CD4-positive, alpha-beta T cell (primary cell): ENCODE results near the gene ZNF568. TPM values are rescaled to one million over a fixed set of nuclear protein-coding genes. Genes with fewer than 3 reads are reported as not detected.

Source experiments
- ATAC-seq: fragments of 200-7000 bp; cut with Tn5 transposase; one replicate; pipeline ENCODE4 v1.10.0; 2022; ENCODE audit warnings: mild to moderate bottlenecking; ENCODE audit not compliant: poor library complexity
- CTCF ChIA-PET: fragments of 350-600 bp; sonication (Branson Sonifier 250); formaldehyde crosslinking; loops from one replicate; lab custom pipeline; 2021; ENCODE audit warnings: antibody characterized with exemption, inconsistent platforms; lab: Charles Lee
- POLR2A ChIA-PET: fragments of 350-600 bp; sonication (Branson Sonifier 250); formaldehyde crosslinking; loops from one replicate; lab custom pipeline; 2021; ENCODE audit warnings: antibody characterized with exemption, inconsistent platforms; lab: Charles Lee
- DNase-seq, 14 experiments: peaks; one replicate each; pipeline ENCODE4 v3.0.0-alpha.2; 2013 to 2020; ENCODE audit warnings: mixed read lengths in 2 of 14
- H3K27ac ChIP-seq, 2 donors: one replicate each; pipeline versions ENCODE4 v1.5.1 to v1.7.0; 2013; ENCODE audit warnings: low read length in 2 of 2, low read depth in 1 of 2, mild to moderate bottlenecking in 1 of 2
- H3K27me3 ChIP-seq, 2 experiments: 1 replicate in 1 of 2; 2 replicates in 1 of 2; pipeline versions ENCODE4 v1.6.1 to v1.7.0; 2013; ENCODE audit warnings: low read length in 2 of 2, control low read depth in 1 of 2, mild to moderate bottlenecking in 1 of 2, moderate library complexity in 1 of 2; ENCODE audit not compliant: insufficient read depth in 2 of 2, control insufficient read depth in 1 of 2
- H3K36me3 ChIP-seq: one replicate; pipeline ENCODE4 v1.6.1; 2013; ENCODE audit warnings: low read length, control low read depth; ENCODE audit not compliant: insufficient read depth
- H3K4me1 ChIP-seq: one replicate; pipeline ENCODE4 v1.6.1; 2013; ENCODE audit warnings: low read length, control low read depth; ENCODE audit not compliant: insufficient read depth
- H3K4me3 ChIP-seq: one replicate; pipeline ENCODE4 v1.5.1; 2013; ENCODE audit warnings: mild to moderate bottlenecking, low read length, moderate library complexity
- H3K9me3 ChIP-seq, 2 experiments: 1 replicate in 1 of 2; 2 replicates in 1 of 2; pipeline versions ENCODE4 v1.6.1 to v1.7.0; 2013; ENCODE audit warnings: low read length in 2 of 2, mild to moderate bottlenecking in 2 of 2, control low read depth in 1 of 2, moderate library complexity in 1 of 2; ENCODE audit not compliant: control insufficient read depth in 1 of 2, insufficient read depth in 1 of 2
- H3K27ac Mint-ChIP-seq: one replicate; pipeline ENCODE4 v1.8.0; 2020; ENCODE audit warnings: mixed read lengths
- H3K27me3 Mint-ChIP-seq: one replicate; pipeline ENCODE4 v1.8.0; 2021; ENCODE audit warnings: mixed read lengths
- H3K36me3 Mint-ChIP-seq: one replicate; pipeline ENCODE4 v1.8.0; 2021; ENCODE audit warnings: low read depth, mixed read lengths
- H3K4me1 Mint-ChIP-seq: one replicate; pipeline ENCODE4 v1.8.0; 2021; ENCODE audit warnings: low read depth, mixed read lengths
- H3K4me3 Mint-ChIP-seq: one replicate; pipeline ENCODE4 v1.8.0; 2020; ENCODE audit warnings: mild to moderate bottlenecking, mixed read lengths
- H3K9me3 Mint-ChIP-seq: one replicate; pipeline ENCODE4 v1.8.0; 2020; ENCODE audit warnings: mixed read lengths
- intact Hi-C, 2 experiments: fragments of 100-400 bp; cut with DNase I in 1 of 2; cut with micrococcal nuclease in 1 of 2; formaldehyde crosslinking; loops; one replicate each; pipeline versions ENCODE4 v1.15.1 to v1.9.0; 2023 to 2025; cut with DNase I, micrococcal nuclease
- polyA plus RNA-seq, 2 donors: library from polyadenylated mRNA; unstranded; fragments of 120-200 nt; gene quantifications; one replicate each; pipeline ENCODE4 v1.2.1, GENCODE V29; 2013
- total RNA-seq, 174 experiments: library from RNA in 2 of 174; stranded (reverse) in 2 of 174; gene quantifications; one replicate each; pipeline ENCODE4 v1.2.3 and lab custom pipeline; 2021 to 2026
- TF ChIP-seq, protein P1 (sequence below): fragments of 200-600 bp; IDR thresholded peaks from one replicate; pipeline ENCODE4 v1.8.0; 2022; ENCODE audit warnings: antibody characterized with exemption, mild to moderate bottlenecking

ZNF568 gene
- total RNA-seq (1 to 10 TPM; 3.0 to 4.2 TPM), total RNA-seq (lab: John Stamatoyannopoulos, UW) (7.5 to 39.9 (median 19.4) reads per million in 172 experiments)
- 8.5 TPM for polyA plus RNA-seq (2013, experiment 1 of 2)
- polyA plus RNA-seq (2013, experiment 2 of 2): 9.5 TPM

DNA sequence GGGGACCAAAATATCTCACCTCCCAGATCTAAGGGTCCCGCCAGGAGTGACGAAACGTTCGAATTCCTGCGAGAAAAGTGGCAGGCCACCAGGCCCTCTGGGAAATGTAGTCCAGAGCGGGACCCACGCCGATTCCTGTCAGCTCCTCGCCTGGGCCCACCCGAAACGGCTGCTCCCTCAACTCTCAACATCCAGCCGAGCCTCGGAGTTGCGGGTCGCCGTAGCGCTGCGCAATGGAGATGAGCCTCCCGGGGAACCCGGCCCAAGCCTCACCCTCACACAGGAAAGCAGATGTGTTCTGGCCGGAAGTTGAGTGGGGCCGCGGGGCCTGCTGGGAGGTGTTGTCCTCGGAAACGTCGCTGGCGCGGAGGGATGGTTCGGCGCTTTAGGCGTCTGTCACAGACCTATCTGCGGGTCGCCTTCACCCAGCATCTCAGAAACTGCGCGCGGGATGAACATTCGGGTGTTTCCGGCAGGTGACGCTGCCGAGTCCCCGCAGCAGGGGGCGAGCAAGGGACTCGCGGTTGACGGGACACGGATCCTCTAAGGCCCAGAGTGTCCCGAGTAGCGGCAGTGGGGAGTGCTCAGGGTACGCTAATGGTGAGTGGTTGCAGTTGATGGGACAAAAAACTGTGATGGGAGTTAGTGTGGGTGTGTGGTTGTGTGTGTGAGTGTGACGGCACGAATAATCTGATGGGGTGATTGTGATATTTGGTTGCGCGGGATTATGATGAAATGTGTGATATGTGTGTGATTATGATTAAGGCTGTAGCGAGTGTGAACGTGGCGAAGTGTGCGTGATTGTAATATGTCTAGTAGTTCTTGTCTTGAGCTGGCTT, at the start of gene ZNF568, which contains the start of gene ZNF829:
ZNF568 (plus strand) TSS at position 341 of the 839 bp plus-strand sequence. CDS start 6,439 bp downstream, outside the sequence.
ZNF829 (minus strand) TSS at position 300 of the 839 bp plus-strand sequence. CDS start 1,124 bp downstream, outside the sequence.
- peak within 1 kb of the TSS; percentile 90 for H3K4me3 Mint-ChIP-seq
- intact Hi-C loops: loop anchor here (1.0 to 5.0 kb wide), 15 partner anchors 57 to 551 kb away; partner anchors contain the start of genes ZFP14 (in 2 of the 2), ZNF345 (in 2 of the 2), ZNF585B (in 2 of the 2) and ZNF790 (in 2 of the 2)
- H3K4me1 ChIP-seq: peaks cover 19% of the 10 kb centered on the region
- peaks cover 6 to 14% of the 10 kb centered on the region in 2 experiments for H3K9me3 ChIP-seq
- H3K27me3 ChIP-seq: no peaks in the 10 kb centered on the region
- ATAC-seq: peak; percentile 97
- peaks cover 12% of the 10 kb centered on the region for H3K9me3 Mint-ChIP-seq
- ChIA-PET POLR2A (interaction anchor here (0.6 to 1.4 kb wide), 17 partner anchors 17 to 701 kb away, joined by 3 to 7 read pairs (median 3); partner anchors contain the start of genes ZNF146, ZNF345, ZNF382 and ZNF420), CTCF (interaction anchor here (1.3 to 1.5 kb wide), 2 partner anchors 57 to 162 kb away, joined by 4 read pairs; partner anchors contain the start of gene ZNF420)
- H3K36me3 Mint-ChIP-seq: peaks cover 87% of the 10 kb centered on the region
- no peaks in the 10 kb centered on the region for H3K27me3 Mint-ChIP-seq
- peak within 1 kb of the TSS; percentile 89 to 97 for H3K27ac ChIP-seq
- DNase-seq: peak; percentile 83 to 97 (median 90)
- H3K36me3 ChIP-seq: peaks cover 37% of the 10 kb centered on the region
- H3K4me3 ChIP-seq: peak within 1 kb of the TSS; percentile 92
- H3K27ac Mint-ChIP-seq: peak within 1 kb of the TSS; percentile 88
- TF ChIP-seq, protein P1, sequence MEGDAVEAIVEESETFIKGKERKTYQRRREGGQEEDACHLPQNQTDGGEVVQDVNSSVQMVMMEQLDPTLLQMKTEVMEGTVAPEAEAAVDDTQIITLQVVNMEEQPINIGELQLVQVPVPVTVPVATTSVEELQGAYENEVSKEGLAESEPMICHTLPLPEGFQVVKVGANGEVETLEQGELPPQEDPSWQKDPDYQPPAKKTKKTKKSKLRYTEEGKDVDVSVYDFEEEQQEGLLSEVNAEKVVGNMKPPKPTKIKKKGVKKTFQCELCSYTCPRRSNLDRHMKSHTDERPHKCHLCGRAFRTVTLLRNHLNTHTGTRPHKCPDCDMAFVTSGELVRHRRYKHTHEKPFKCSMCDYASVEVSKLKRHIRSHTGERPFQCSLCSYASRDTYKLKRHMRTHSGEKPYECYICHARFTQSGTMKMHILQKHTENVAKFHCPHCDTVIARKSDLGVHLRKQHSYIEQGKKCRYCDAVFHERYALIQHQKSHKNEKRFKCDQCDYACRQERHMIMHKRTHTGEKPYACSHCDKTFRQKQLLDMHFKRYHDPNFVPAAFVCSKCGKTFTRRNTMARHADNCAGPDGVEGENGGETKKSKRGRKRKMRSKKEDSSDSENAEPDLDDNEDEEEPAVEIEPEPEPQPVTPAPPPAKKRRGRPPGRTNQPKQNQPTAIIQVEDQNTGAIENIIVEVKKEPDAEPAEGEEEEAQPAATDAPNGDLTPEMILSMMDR: peak; percentile 74
- peaks cover 44% of the 10 kb centered on the region for H3K4me1 Mint-ChIP-seq

DNA sequence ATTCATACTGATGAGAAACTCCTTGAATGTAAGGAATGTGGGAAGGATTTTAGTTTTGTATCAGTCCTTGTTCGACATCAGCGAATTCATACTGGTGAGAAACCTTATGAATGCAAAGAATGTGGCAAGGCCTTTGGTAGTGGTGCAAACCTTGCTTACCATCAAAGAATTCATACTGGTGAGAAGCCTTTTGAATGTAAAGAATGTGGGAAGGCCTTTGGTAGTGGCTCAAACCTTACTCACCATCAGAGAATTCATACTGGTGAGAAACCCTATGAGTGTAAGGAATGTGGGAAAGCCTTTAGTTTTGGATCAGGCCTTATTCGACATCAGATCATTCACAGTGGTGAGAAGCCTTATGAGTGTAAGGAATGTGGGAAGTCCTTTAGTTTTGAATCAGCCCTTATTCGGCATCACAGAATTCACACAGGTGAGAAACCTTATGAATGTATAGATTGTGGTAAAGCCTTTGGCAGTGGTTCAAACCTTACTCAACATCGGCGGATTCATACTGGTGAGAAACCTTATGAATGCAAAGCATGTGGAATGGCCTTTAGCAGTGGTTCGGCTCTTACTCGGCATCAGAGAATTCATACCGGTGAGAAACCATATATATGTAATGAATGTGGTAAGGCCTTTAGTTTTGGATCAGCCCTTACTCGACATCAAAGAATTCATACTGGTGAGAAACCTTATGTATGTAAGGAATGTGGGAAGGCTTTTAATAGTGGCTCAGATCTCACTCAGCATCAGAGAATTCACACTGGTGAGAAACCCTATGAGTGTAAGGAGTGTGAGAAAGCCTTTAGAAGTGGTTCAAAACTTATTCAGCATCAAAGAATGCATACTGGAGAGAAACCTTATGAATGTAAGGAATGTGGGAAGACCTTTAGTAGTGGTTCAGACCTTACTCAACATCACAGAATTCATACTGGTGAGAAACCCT, 38.9 kb upstream of the ZNF568 start:
- H3K36me3 ChIP-seq: peaks cover 34% of the 10 kb centered on the region
- ATAC-seq (no peak), DNase-seq (no peak)
- no peak overlapping the region for H3K27ac ChIP-seq
- H3K9me3 ChIP-seq: peaks cover 34 to 98% of the 10 kb centered on the region in 2 experiments
- no peaks in the 10 kb centered on the region for H3K4me1 Mint-ChIP-seq
- H3K27me3 ChIP-seq: no peaks in the 10 kb centered on the region
- no peak overlapping the region for H3K27ac Mint-ChIP-seq
- H3K4me3 ChIP-seq: no peak overlapping the region
- intact Hi-C loops: no loop called here
- H3K27me3 Mint-ChIP-seq: no peaks in the 10 kb centered on the region
- POLR2A ChIA-PET: no interaction called here
- H3K4me1 ChIP-seq: no peaks in the 10 kb centered on the region
- CTCF ChIA-PET: no interaction called here
- H3K4me3 Mint-ChIP-seq: no peak overlapping the region
- H3K36me3 Mint-ChIP-seq: peaks cover 86% of the 10 kb centered on the region
- TF ChIP-seq, protein P1: no peak
- H3K9me3 Mint-ChIP-seq: peaks cover 28% of the 10 kb centered on the region
